Measurements from ENCODE around the gene TRIP13. TPM values are rescaled to one million over a fixed set of nuclear protein-coding genes. Genes with fewer than 3 reads are reported as not detected.

Gene TRIP13
- total and polyA plus RNA-seq, 2 experiments from 2014 or later: 42.5 to 44.8 TPM

DNA sequence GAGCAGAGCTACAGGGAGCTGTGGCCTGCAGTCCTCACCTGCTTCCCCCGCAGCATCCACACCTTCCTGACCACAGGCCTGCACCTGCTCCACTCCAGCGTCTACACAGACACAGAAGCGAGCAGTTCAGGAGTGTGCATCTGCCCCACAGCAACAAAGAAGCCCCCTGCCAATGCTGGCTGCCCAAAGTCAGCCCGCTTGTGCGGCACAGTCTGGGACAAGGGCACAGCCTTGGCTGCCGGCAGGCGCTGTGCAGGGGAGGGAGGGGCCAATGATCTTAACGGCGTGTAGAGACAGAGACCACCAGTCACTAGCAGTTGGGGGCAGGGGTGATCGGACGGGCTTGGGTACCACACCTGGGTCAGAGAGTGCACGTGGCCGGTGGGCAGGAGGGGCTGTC is 6.6 kb upstream of the TRIP13 start:
- Mint-ChIP-seq H3K36me3 (ENCODE audit: low read depth) (peaks cover 100% of the 10 kb centered on the region), H3K9me3 (peaks cover 6% of the 10 kb centered on the region), H3K27ac (no peak overlapping the region), H3K4me1 (peaks cover 3% of the 10 kb centered on the region), H3K27me3 (ENCODE audit: insufficient read depth, low read depth, poor library complexity) (peaks cover 11% of the 10 kb centered on the region), H3K4me3 (no peak overlapping the region)
- peaks cover 61% of the 10 kb centered on the region for H3K36me3 ChIP-seq (ENCODE audit: insufficient read depth)
- no peak overlapping the region for H3K4me2 ChIP-seq
- no peak overlapping the region for H2AFZ ChIP-seq
- H3K4me3 ChIP-seq: no peak overlapping the region
- H3K4me1 ChIP-seq (ENCODE audit: insufficient read depth): peaks cover 2% of the 10 kb centered on the region; the same call in 1 of the 2 replicates
- H3F3A ChIP-seq (replicated peaks; ENCODE audit: low read depth): peaks cover 11% of the 10 kb centered on the region; the same call in 1 of the 2 replicates
- peaks cover 45% of the 10 kb centered on the region for H4K20me1 ChIP-seq (replicated peaks; ENCODE audit: insufficient read depth)
- TF ChIP-seq CTCF (conservative IDR thresholded peaks at IDR 0.05; ENCODE audit: low read depth in 2 of 2) (no peak), JUNB (IDR thresholded peaks at IDR 0.05; ENCODE audit: unreplicated experiment) (no peak), CREB1 (CRISPR knock-in tag; IDR thresholded peaks at IDR 0.05; ENCODE audit: low read depth) (no peak), POLR2AphosphoS5 (IDR thresholded peaks at IDR 0.05; ENCODE audit: low read depth) (no peak), NANOG (IDR thresholded peaks at IDR 0.05; ENCODE audit: borderline replicate concordance) (no peak), EZH2phosphoT487 (IDR thresholded peaks at IDR 0.05; ENCODE audit: unreplicated experiment) (no peak), EZH2 (IDR thresholded peaks at IDR 0.05; ENCODE audit: low read depth, unreplicated experiment) (no peak), STAT1 (IDR thresholded peaks at IDR 0.05; ENCODE audit: unreplicated experiment) (no peak), ZNF114 (CRISPR knock-in tag; IDR thresholded peaks at IDR 0.05) (no peak), ETS1 (IDR thresholded peaks at IDR 0.05) (no peak), ZNF331 (CRISPR knock-in tag; IDR thresholded peaks at IDR 0.05; ENCODE audit: low read depth) (no peak)
- TF ChIP-seq, protein P1, sequence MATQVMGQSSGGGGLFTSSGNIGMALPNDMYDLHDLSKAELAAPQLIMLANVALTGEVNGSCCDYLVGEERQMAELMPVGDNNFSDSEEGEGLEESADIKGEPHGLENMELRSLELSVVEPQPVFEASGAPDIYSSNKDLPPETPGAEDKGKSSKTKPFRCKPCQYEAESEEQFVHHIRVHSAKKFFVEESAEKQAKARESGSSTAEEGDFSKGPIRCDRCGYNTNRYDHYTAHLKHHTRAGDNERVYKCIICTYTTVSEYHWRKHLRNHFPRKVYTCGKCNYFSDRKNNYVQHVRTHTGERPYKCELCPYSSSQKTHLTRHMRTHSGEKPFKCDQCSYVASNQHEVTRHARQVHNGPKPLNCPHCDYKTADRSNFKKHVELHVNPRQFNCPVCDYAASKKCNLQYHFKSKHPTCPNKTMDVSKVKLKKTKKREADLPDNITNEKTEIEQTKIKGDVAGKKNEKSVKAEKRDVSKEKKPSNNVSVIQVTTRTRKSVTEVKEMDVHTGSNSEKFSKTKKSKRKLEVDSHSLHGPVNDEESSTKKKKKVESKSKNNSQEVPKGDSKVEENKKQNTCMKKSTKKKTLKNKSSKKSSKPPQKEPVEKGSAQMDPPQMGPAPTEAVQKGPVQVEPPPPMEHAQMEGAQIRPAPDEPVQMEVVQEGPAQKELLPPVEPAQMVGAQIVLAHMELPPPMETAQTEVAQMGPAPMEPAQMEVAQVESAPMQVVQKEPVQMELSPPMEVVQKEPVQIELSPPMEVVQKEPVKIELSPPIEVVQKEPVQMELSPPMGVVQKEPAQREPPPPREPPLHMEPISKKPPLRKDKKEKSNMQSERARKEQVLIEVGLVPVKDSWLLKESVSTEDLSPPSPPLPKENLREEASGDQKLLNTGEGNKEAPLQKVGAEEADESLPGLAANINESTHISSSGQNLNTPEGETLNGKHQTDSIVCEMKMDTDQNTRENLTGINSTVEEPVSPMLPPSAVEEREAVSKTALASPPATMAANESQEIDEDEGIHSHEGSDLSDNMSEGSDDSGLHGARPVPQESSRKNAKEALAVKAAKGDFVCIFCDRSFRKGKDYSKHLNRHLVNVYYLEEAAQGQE (IDR thresholded peaks at IDR 0.05; ENCODE audit: unreplicated experiment): no peak
- TF ChIP-seq, protein P2, sequence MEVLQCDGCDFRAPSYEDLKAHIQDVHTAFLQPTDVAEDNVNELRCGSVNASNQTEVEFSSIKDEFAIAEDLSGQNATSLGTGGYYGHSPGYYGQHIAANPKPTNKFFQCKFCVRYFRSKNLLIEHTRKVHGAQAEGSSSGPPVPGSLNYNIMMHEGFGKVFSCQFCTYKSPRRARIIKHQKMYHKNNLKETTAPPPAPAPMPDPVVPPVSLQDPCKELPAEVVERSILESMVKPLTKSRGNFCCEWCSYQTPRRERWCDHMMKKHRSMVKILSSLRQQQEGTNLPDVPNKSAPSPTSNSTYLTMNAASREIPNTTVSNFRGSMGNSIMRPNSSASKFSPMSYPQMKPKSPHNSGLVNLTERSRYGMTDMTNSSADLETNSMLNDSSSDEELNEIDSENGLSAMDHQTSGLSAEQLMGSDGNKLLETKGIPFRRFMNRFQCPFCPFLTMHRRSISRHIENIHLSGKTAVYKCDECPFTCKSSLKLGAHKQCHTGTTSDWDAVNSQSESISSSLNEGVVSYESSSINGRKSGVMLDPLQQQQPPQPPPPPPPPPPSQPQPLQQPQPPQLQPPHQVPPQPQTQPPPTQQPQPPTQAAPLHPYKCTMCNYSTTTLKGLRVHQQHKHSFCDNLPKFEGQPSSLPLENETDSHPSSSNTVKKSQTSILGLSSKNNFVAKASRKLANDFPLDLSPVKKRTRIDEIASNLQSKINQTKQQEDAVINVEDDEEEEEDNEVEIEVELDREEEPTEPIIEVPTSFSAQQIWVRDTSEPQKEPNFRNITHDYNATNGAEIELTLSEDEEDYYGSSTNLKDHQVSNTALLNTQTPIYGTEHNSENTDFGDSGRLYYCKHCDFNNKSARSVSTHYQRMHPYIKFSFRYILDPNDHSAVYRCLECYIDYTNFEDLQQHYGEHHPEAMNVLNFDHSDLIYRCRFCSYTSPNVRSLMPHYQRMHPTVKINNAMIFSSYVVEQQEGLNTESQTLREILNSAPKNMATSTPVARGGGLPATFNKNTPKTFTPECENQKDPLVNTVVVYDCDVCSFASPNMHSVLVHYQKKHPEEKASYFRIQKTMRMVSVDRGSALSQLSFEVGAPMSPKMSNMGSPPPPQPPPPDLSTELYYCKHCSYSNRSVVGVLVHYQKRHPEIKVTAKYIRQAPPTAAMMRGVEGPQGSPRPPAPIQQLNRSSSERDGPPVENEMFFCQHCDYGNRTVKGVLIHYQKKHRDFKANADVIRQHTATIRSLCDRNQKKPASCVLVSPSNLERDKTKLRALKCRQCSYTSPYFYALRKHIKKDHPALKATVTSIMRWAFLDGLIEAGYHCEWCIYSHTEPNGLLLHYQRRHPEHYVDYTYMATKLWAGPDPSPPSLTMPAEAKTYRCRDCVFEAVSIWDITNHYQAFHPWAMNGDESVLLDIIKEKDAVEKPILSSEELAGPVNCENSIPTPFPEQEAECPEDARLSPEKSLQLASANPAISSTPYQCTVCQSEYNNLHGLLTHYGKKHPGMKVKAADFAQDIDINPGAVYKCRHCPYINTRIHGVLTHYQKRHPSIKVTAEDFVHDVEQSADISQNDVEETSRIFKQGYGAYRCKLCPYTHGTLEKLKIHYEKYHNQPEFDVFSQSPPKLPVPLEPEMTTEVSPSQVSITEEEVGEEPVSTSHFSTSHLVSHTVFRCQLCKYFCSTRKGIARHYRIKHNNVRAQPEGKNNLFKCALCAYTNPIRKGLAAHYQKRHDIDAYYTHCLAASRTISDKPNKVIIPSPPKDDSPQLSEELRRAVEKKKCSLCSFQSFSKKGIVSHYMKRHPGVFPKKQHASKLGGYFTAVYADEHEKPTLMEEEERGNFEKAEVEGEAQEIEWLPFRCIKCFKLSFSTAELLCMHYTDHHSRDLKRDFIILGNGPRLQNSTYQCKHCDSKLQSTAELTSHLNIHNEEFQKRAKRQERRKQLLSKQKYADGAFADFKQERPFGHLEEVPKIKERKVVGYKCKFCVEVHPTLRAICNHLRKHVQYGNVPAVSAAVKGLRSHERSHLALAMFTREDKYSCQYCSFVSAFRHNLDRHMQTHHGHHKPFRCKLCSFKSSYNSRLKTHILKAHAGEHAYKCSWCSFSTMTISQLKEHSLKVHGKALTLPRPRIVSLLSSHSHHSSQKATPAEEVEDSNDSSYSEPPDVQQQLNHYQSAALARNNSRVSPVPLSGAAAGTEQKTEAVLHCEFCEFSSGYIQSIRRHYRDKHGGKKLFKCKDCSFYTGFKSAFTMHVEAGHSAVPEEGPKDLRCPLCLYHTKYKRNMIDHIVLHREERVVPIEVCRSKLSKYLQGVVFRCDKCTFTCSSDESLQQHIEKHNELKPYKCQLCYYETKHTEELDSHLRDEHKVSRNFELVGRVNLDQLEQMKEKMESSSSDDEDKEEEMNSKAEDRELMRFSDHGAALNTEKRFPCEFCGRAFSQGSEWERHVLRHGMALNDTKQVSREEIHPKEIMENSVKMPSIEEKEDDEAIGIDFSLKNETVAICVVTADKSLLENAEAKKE (CRISPR knock-in tag; IDR thresholded peaks at IDR 0.05): no peak
- H3K27ac ChIP-seq (ENCODE audit: low read depth): no peak overlapping the region
- H3K27me3 ChIP-seq (ENCODE audit: insufficient read depth): no peaks in the 10 kb centered on the region
- H3K9me2 ChIP-seq (ENCODE audit: insufficient read depth): no peaks in the 10 kb centered on the region
- H3K79me2 ChIP-seq (replicated peaks; ENCODE audit: insufficient read depth): peaks cover 88% of the 10 kb centered on the region
- no peak for DNase-seq (ENCODE audit: low spot score)
- ATAC-seq: no peak
